ENCODE data around the gene LNX2.

The LNX2 gene

DNA sequence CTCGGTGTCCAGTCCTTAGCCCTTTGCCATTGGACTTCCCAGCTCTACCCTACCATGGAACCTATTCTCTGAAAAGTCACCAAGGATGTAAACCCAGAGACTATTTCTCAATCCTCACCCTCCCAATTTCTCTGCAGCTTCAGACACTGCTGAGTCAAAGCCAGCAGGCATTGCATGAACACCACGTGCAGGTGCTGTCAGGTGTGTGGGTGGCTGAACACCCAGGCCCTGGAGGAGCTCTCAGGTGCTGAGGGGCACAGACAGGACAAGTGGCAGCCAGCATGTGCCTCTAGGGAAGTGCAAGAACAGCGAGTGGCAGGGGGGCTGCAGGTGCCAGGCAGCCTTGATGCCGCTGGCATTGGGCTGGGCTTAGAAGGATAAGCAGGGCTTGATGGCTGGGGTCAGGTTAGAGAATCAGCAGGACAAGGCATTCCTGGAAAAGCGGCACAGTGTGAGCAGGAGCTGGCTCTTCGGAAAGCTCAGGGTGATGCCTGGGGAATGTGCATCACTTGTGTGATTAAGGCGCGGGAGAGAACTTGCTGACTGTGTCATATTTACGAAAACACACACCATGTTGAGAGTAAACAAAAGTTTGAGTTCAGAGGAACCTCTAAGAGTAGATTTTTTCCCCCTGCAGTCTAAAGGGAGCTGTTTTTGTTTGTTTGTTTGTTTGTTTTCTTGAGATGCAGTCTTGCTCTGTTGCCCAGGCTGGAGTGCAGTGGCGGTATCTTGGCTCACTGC is 83.8 kb downstream of the LNX2 start:
- H3K79me2 ChIP-seq (ENCODE audit: insufficient read depth, low read length): no peaks in the 10 kb centered on the region
- no peak overlapping the region for H3K27ac ChIP-seq (ENCODE audit: low read length)
- no peaks in the 10 kb centered on the region for H3K9me3 ChIP-seq (ENCODE audit: insufficient read depth, low read length, severe bottlenecking)
- no peak overlapping the region for H2AFZ ChIP-seq (ENCODE audit: low read depth, low read length)
- H3K4me3 ChIP-seq (ENCODE audit: low read depth in 1 of 2, low read length in 2 of 2): no peak overlapping the region
- DNase-seq (no peak), ATAC-seq (ENCODE audit: insufficient read depth, low read depth) (no peak)
- no peaks in the 10 kb centered on the region for H4K20me1 ChIP-seq (ENCODE audit: insufficient read depth, low read length)
- no peaks in the 10 kb centered on the region for H3K27me3 ChIP-seq (ENCODE audit: insufficient read depth, low read length, poor library complexity)
- no peak overlapping the region for H3K4me2 ChIP-seq (ENCODE audit: insufficient read depth, low read length)
- H3K9ac ChIP-seq (ENCODE audit: low read depth, low read length): no peak overlapping the region
- TF ChIP-seq, protein P1, sequence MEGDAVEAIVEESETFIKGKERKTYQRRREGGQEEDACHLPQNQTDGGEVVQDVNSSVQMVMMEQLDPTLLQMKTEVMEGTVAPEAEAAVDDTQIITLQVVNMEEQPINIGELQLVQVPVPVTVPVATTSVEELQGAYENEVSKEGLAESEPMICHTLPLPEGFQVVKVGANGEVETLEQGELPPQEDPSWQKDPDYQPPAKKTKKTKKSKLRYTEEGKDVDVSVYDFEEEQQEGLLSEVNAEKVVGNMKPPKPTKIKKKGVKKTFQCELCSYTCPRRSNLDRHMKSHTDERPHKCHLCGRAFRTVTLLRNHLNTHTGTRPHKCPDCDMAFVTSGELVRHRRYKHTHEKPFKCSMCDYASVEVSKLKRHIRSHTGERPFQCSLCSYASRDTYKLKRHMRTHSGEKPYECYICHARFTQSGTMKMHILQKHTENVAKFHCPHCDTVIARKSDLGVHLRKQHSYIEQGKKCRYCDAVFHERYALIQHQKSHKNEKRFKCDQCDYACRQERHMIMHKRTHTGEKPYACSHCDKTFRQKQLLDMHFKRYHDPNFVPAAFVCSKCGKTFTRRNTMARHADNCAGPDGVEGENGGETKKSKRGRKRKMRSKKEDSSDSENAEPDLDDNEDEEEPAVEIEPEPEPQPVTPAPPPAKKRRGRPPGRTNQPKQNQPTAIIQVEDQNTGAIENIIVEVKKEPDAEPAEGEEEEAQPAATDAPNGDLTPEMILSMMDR (IDR thresholded peaks at IDR 0.05; ENCODE audit: borderline replicate concordance, extremely low read depth, low read length, poor library complexity, severe bottlenecking): no peak
- no peak for TF ChIP-seq EZH2 (IDR thresholded peaks at IDR 0.05; ENCODE audit: borderline replicate concordance, low read depth, low read length, severe bottlenecking)
- no peaks in the 10 kb centered on the region for H3K4me1 ChIP-seq (ENCODE audit: insufficient read depth, low read length)
- no peaks in the 10 kb centered on the region for H3K36me3 ChIP-seq (ENCODE audit: insufficient read depth, low read length)

DNA sequence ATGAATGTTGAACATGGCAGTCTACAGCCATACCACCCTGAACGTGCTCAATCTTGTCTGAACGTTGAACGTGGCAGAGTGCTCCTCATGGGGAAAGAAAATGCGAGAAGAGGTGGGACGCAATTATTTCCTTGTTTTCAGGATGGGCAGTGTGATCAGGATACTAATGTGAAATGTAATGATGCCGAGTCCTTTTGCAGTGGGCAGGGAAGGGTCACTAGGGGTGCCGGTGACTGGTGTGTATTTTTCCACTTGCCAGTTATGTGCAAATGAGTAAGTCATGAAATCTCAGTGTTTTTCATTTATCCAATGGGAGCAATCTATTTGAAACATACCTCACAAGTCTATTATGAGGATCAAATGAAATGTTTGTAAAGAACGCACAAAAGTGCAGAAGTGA is 84.8 kb downstream of the LNX2 start:
- TF ChIP-seq, protein P1 (IDR thresholded peaks at IDR 0.05; ENCODE audit: borderline replicate concordance, extremely low read depth, low read length, poor library complexity, severe bottlenecking): no peak
- TF ChIP-seq EZH2 (IDR thresholded peaks at IDR 0.05; ENCODE audit: borderline replicate concordance, low read depth, low read length, severe bottlenecking): no peak
- Histone ChIP-seq H4K20me1 (ENCODE audit: insufficient read depth, low read length) (no peaks in the 10 kb centered on the region), H3K4me1 (ENCODE audit: insufficient read depth, low read length) (no peaks in the 10 kb centered on the region), H3K27me3 (ENCODE audit: insufficient read depth, low read length, poor library complexity) (no peaks in the 10 kb centered on the region), H3K36me3 (ENCODE audit: insufficient read depth, low read length) (no peaks in the 10 kb centered on the region), H3K27ac (ENCODE audit: low read length) (no peak overlapping the region), H3K4me2 (ENCODE audit: insufficient read depth, low read length) (no peak overlapping the region), H2AFZ (ENCODE audit: low read depth, low read length) (no peak overlapping the region), H3K9ac (ENCODE audit: low read depth, low read length) (no peak overlapping the region), H3K9me3 (ENCODE audit: insufficient read depth, low read length, severe bottlenecking) (no peaks in the 10 kb centered on the region), H3K79me2 (ENCODE audit: insufficient read depth, low read length) (no peaks in the 10 kb centered on the region), H3K4me3 (ENCODE audit: low read depth in 1 of 2, low read length in 2 of 2) (no peak overlapping the region)
- DNase-seq (no peak), ATAC-seq (ENCODE audit: insufficient read depth, low read depth) (no peak)

- no peak overlapping the region for H3K9ac ChIP-seq (ENCODE audit: low read depth, low read length)
- H3K4me3 ChIP-seq (ENCODE audit: low read depth in 1 of 2, low read length in 2 of 2): no peak overlapping the region
- H3K4me2 ChIP-seq (ENCODE audit: insufficient read depth, low read length): no peak overlapping the region
- no peak for DNase-seq
- no peaks in the 10 kb centered on the region for H3K9me3 ChIP-seq (ENCODE audit: insufficient read depth, low read length, severe bottlenecking)
- H3K4me1 ChIP-seq (ENCODE audit: insufficient read depth, low read length): no peaks in the 10 kb centered on the region
- no peaks in the 10 kb centered on the region for H4K20me1 ChIP-seq (ENCODE audit: insufficient read depth, low read length)
- no peaks in the 10 kb centered on the region for H3K36me3 ChIP-seq (ENCODE audit: insufficient read depth, low read length)
- TF ChIP-seq, protein P1 (IDR thresholded peaks at IDR 0.05; ENCODE audit: borderline replicate concordance, extremely low read depth, low read length, poor library complexity, severe bottlenecking): no peak
- TF ChIP-seq EZH2 (IDR thresholded peaks at IDR 0.05; ENCODE audit: borderline replicate concordance, low read depth, low read length, severe bottlenecking): no peak
- ATAC-seq (ENCODE audit: insufficient read depth, low read depth): no peak
- H3K27me3 ChIP-seq (ENCODE audit: insufficient read depth, low read length, poor library complexity): no peaks in the 10 kb centered on the region
- H2AFZ ChIP-seq (ENCODE audit: low read depth, low read length): no peak overlapping the region
- H3K27ac ChIP-seq (ENCODE audit: low read length): no peak overlapping the region
- no peaks in the 10 kb centered on the region for H3K79me2 ChIP-seq (ENCODE audit: insufficient read depth, low read length)
Measured at GRCh38 chr13:27534981-27535380, 85.3 kb downstream of the LNX2 start.
